ENCODE data around the gene CNTN5. TPM values are rescaled to one million over a fixed set of nuclear protein-coding genes. Genes with fewer than 3 reads are reported as not detected.

Gene CNTN5
- total RNA-seq, 2 experiments from 2014 or later, result not detected

DNA sequence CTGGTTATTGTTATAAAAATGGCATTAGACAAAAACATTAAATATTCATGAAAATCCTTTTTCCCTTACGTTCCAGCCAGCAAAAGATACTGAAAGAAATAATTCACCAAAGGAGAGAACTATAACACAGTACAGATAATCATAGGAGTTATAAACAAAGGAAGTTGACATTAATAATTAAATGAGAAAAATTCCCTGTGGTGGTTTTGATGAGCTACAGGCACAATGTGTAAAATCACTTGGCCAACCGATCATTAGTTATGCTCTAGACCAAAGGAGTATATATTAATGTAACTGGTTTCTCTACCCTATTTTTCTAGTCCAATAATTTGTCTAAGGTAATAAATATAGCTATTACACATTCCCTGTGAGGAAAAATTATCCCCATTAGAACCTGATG, 534.7 kb downstream of the CNTN5 start:
- Mint-ChIP-seq H3K4me3 (no peak overlapping the region), H3K27ac (no peak overlapping the region), H3K27me3 (ENCODE audit: low read depth) (no peaks in the 10 kb centered on the region), H3K4me1 (ENCODE audit: low read depth) (no peaks in the 10 kb centered on the region), H3K9me3 (ENCODE audit: insufficient read depth) (peaks cover 6% of the 10 kb centered on the region), H3K36me3 (ENCODE audit: low read depth) (no peaks in the 10 kb centered on the region)
- ATAC-seq (no peak), DNase-seq (no peak)
- CTCF ChIA-PET, result no interaction called here
- POLR2A ChIA-PET, result no interaction called here

- POLR2A ChIA-PET, result no interaction called here
These were observed 544.6 kb downstream of the CNTN5 start for GRCh38 chr11:99565333-99565732.

GRCh38 chr11:99567334-99567956, 546.7 kb downstream of the CNTN5 start:
- H3K27ac Mint-ChIP-seq, result no peak overlapping the region
- no peaks in the 10 kb centered on the region for H3K4me1 Mint-ChIP-seq (ENCODE audit: low read depth)
- H3K9me3 Mint-ChIP-seq (ENCODE audit: insufficient read depth), result peaks cover 2% of the 10 kb centered on the region
- no peak for DNase-seq
- no peaks in the 10 kb centered on the region for H3K36me3 Mint-ChIP-seq (ENCODE audit: low read depth)
- POLR2A ChIA-PET, result no interaction called here
- H3K27me3 Mint-ChIP-seq (ENCODE audit: low read depth), result no peaks in the 10 kb centered on the region
- H3K4me3 Mint-ChIP-seq, result no peak overlapping the region
- ATAC-seq, result no peak
- CTCF ChIA-PET, result no interaction called here

More at GRCh38 chr11:99565333-99565732, 544.6 kb downstream of the CNTN5 start:
- H3K27ac Mint-ChIP-seq, result no peak overlapping the region
- no peaks in the 10 kb centered on the region for H3K36me3 Mint-ChIP-seq (ENCODE audit: low read depth)
- CTCF ChIA-PET, result no interaction called here
- no peaks in the 10 kb centered on the region for H3K4me1 Mint-ChIP-seq (ENCODE audit: low read depth)
- H3K9me3 Mint-ChIP-seq (ENCODE audit: insufficient read depth), result peaks cover 2% of the 10 kb centered on the region
- ATAC-seq, result no peak
- H3K4me3 Mint-ChIP-seq, result no peak overlapping the region
- H3K27me3 Mint-ChIP-seq (ENCODE audit: low read depth), result no peaks in the 10 kb centered on the region
- no peak for DNase-seq

DNA sequence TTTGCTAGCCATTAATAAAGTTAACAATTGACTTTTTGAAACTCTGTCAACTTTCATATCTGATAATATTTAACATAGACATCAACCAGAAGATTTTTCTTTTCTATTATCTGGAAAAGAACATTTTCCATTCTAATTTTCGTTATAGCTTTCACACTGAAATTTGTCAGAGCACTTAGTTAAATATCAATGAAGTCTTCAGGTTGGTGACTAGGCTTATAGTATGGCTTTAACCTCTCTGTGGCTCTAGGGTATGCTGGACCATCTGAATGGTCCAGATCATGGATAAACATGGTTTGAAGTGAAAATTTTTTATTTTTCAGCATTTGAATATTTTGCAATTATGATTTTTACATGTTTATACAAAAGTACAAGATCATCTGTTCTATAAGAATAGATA, 548.1 kb downstream of the CNTN5 start:
- ChIA-PET CTCF (no interaction called here), POLR2A (no interaction called here)
- Mint-ChIP-seq H3K36me3 (ENCODE audit: low read depth) (no peaks in the 10 kb centered on the region), H3K4me3 (no peak overlapping the region), H3K27ac (no peak overlapping the region), H3K4me1 (ENCODE audit: low read depth) (no peaks in the 10 kb centered on the region), H3K9me3 (ENCODE audit: insufficient read depth) (peaks cover 2% of the 10 kb centered on the region), H3K27me3 (ENCODE audit: low read depth) (no peaks in the 10 kb centered on the region)
- no peak for ATAC-seq
- no peak for DNase-seq

DNA sequence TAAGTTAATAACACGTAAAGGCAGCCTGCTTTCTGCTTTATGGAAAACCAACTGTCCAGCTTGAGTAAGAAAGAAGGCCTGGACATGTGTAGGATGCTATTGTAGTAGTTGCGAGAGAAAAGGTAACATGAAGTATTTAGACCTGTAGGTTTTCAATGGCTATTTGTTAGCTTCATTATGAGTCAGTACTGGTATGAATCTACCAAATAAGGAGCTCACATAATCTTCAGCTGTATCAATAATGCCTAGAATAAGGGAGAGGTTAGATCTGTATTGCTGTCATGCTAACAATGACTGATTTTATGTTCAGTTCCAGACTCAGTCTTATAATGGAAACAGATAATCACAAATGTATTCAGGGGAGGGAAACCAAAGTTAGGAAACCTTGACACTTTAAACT, 550.3 kb downstream of the CNTN5 start:
- H3K36me3 Mint-ChIP-seq (ENCODE audit: low read depth), result no peaks in the 10 kb centered on the region
- H3K4me1 Mint-ChIP-seq (ENCODE audit: low read depth), result no peaks in the 10 kb centered on the region
- H3K4me3 Mint-ChIP-seq, result no peak overlapping the region
- H3K27me3 Mint-ChIP-seq (ENCODE audit: low read depth), result no peaks in the 10 kb centered on the region
- ChIA-PET CTCF (no interaction called here), POLR2A (no interaction called here)
- no peak overlapping the region for H3K27ac Mint-ChIP-seq
- no peak for DNase-seq
- ATAC-seq, result no peak
- H3K9me3 Mint-ChIP-seq (ENCODE audit: insufficient read depth), result peaks cover 17% of the 10 kb centered on the region

DNA sequence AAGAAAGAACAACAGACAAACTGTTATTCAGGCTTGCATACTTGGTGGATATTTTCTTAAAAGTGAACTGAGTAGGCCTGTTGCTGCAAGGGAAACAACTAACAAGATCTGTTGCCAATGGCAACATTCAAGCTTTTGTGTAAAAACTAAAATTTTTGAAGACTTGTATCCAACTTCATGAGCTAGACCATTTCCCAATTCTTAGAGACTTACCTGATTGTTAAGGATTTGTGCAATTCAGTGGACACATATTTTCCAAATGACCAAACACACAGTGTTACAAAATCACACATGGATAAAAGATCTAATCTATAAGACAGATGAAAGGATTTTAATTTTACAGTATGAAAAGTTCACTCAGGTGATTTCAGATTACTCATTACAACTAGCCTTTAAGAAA, 564.1 kb downstream of the CNTN5 start:
- CTCF ChIA-PET, result no interaction called here
- POLR2A ChIA-PET, result no interaction called here
- Mint-ChIP-seq H3K4me3 (no peak overlapping the region), H3K4me1 (ENCODE audit: low read depth) (no peaks in the 10 kb centered on the region), H3K27me3 (ENCODE audit: low read depth) (no peaks in the 10 kb centered on the region), H3K27ac (no peak overlapping the region), H3K9me3 (ENCODE audit: insufficient read depth) (peaks cover 7% of the 10 kb centered on the region), H3K36me3 (ENCODE audit: low read depth) (no peaks in the 10 kb centered on the region)
- DNase-seq (no peak), ATAC-seq (no peak)

DNA sequence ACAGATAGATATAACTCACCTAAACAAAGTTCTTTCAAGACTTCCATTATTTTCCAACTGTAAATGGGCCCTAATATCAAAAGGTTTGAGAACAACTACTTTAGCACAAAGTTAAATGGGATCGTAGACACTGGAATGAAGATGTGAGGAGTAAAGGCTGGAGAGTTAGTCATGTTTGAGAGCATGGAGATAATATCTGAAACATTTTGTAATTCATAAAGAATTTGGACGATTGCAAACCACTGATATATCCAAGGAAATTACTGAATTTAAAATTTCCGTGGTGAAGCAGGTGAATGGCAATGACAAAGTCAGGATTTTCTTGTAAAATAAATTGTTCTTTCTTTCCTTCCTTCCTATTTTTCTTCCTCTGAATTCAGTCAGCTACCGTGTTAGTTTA, 564.9 kb downstream of the CNTN5 start:
- ATAC-seq, result no peak
- Mint-ChIP-seq H3K36me3 (ENCODE audit: low read depth) (no peaks in the 10 kb centered on the region), H3K27me3 (ENCODE audit: low read depth) (no peaks in the 10 kb centered on the region), H3K9me3 (ENCODE audit: insufficient read depth) (peaks cover 7% of the 10 kb centered on the region), H3K4me1 (ENCODE audit: low read depth) (no peaks in the 10 kb centered on the region), H3K27ac (no peak overlapping the region), H3K4me3 (no peak overlapping the region)
- ChIA-PET CTCF (no interaction called here), POLR2A (no interaction called here)
- DNase-seq, result no peak

- ATAC-seq, result no peak
- H3K36me3 Mint-ChIP-seq (ENCODE audit: low read depth), result no peaks in the 10 kb centered on the region
- no peaks in the 10 kb centered on the region for H3K27me3 Mint-ChIP-seq (ENCODE audit: low read depth)
- ChIA-PET POLR2A (no interaction called here), CTCF (no interaction called here)
- H3K9me3 Mint-ChIP-seq (ENCODE audit: insufficient read depth), result peaks cover 14% of the 10 kb centered on the region
- H3K4me1 Mint-ChIP-seq (ENCODE audit: low read depth), result no peaks in the 10 kb centered on the region
- DNase-seq, result no peak
- H3K4me3 Mint-ChIP-seq, result no peak overlapping the region
- H3K27ac Mint-ChIP-seq, result no peak overlapping the region
These were observed 569.0 kb downstream of the CNTN5 start for GRCh38 chr11:99589771-99590170.

DNA sequence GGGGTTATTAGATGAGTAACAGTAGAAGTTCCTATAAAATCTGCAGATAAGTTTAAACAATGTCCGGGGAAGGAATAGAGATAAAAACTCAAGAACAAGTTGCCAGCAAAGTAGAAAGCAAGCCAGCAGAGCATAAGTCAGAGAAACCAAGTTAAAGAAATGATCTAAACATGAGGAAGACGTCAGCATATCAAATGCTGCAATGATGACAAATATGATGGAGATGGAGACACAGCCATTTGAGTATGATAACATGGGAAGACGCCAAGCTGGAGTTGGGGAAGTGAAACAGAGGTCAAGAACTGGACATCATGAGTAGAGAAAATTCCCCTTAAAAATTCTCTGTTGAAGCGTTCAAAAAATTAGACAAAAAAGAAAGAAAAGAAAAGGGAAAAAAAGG, 571.5 kb downstream of the CNTN5 start:
- Mint-ChIP-seq H3K27me3 (ENCODE audit: low read depth) (no peaks in the 10 kb centered on the region), H3K4me1 (ENCODE audit: low read depth) (no peaks in the 10 kb centered on the region), H3K36me3 (ENCODE audit: low read depth) (no peaks in the 10 kb centered on the region), H3K27ac (no peak overlapping the region), H3K9me3 (ENCODE audit: insufficient read depth) (peaks cover 11% of the 10 kb centered on the region), H3K4me3 (no peak overlapping the region)
- CTCF ChIA-PET, result no interaction called here
- POLR2A ChIA-PET, result no interaction called here
- DNase-seq, result no peak
- ATAC-seq, result no peak

DNA sequence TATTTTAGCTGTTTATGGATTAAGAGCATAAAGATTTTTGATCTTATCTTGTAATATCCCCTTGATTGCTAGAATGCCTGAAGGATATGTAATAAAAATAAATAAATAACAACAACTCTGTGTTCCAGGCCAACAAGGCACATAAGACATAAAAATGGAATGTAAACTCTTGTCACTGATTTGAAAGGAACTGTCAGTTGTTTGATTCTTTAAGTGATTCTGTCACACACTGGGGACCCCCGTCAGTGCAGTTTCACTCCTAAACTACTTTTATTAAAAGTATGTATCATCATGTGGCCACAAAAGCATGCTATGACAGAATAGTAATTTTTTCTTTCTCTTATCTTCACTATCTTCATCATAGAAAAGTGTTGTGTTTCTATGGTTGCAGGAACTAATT, 572.4 kb downstream of the CNTN5 start:
- ChIA-PET CTCF (no interaction called here), POLR2A (no interaction called here)
- Mint-ChIP-seq H3K36me3 (ENCODE audit: low read depth) (no peaks in the 10 kb centered on the region), H3K27ac (no peak overlapping the region), H3K27me3 (ENCODE audit: low read depth) (no peaks in the 10 kb centered on the region), H3K4me1 (ENCODE audit: low read depth) (no peaks in the 10 kb centered on the region), H3K4me3 (no peak overlapping the region), H3K9me3 (ENCODE audit: insufficient read depth) (peaks cover 7% of the 10 kb centered on the region)
- no peak for DNase-seq
- ATAC-seq, result no peak

DNA sequence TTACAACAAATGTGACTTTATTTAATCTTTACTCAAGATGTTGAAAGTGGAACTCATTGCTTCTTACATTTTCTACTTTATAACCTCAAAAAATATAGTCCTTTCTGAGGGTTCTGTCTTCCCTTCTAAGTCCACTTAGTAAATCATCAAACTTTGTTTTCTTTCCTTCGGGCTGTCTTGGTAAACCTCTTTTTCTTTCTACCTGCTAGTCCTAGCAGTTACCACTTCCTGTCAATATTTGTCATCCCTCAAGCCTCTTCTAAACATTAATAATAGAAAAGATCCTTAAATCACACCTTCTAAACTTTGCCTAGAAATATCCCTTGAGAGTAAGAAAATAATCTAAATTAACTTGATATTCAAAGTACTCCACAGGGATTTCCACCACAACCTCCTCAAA, 580.4 kb downstream of the CNTN5 start:
- CTCF ChIA-PET, result no interaction called here
- H3K9me3 Mint-ChIP-seq (ENCODE audit: insufficient read depth), result no peaks in the 10 kb centered on the region
- no peak overlapping the region for H3K4me3 Mint-ChIP-seq
- H3K36me3 Mint-ChIP-seq (ENCODE audit: low read depth), result no peaks in the 10 kb centered on the region
- POLR2A ChIA-PET, result no interaction called here
- ATAC-seq (no peak), DNase-seq (no peak)
- H3K27me3 Mint-ChIP-seq (ENCODE audit: low read depth), result no peaks in the 10 kb centered on the region
- no peaks in the 10 kb centered on the region for H3K4me1 Mint-ChIP-seq (ENCODE audit: low read depth)
- no peak overlapping the region for H3K27ac Mint-ChIP-seq

DNA sequence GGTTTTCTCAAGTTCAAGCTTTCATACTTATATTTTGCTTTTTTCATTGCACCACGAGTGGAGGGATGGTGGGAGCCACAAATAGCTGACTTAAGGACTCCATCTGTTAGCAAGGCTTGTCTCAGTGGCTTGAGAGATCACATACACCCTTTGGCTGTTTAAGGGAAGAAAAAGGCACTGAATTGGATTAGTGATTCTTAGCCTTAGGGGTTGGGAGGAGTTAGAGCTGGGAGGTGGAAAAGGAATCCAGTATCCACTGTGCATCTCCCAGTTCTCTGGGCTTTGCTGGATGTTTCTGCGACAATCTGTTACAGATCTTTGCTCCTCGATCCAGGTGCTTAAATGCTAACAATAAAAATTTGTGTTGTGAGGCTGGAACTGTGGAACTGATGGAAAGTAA, 593.6 kb downstream of the CNTN5 start:
- DNase-seq (no peak), ATAC-seq (no peak)
- H3K4me1 Mint-ChIP-seq (ENCODE audit: low read depth), result no peaks in the 10 kb centered on the region
- H3K9me3 Mint-ChIP-seq (ENCODE audit: insufficient read depth), result peaks cover 9% of the 10 kb centered on the region
- H3K27me3 Mint-ChIP-seq (ENCODE audit: low read depth), result no peaks in the 10 kb centered on the region
- H3K27ac Mint-ChIP-seq, result no peak overlapping the region
- H3K36me3 Mint-ChIP-seq (ENCODE audit: low read depth), result no peaks in the 10 kb centered on the region
- ChIA-PET POLR2A (no interaction called here), CTCF (no interaction called here)
- no peak overlapping the region for H3K4me3 Mint-ChIP-seq

- no peak overlapping the region for H3K4me3 Mint-ChIP-seq
- H3K36me3 Mint-ChIP-seq (ENCODE audit: low read depth), result no peaks in the 10 kb centered on the region
- DNase-seq (no peak), ATAC-seq (no peak)
- no peaks in the 10 kb centered on the region for H3K27me3 Mint-ChIP-seq (ENCODE audit: low read depth)
- H3K27ac Mint-ChIP-seq, result no peak overlapping the region
- no peaks in the 10 kb centered on the region for H3K4me1 Mint-ChIP-seq (ENCODE audit: low read depth)
- H3K9me3 Mint-ChIP-seq (ENCODE audit: insufficient read depth), result peaks cover 5% of the 10 kb centered on the region
- POLR2A ChIA-PET, result no interaction called here
- CTCF ChIA-PET, result no interaction called here
These were observed 609.9 kb downstream of the CNTN5 start for GRCh38 chr11:99630629-99631028.

All from activated CD8-positive, alpha-beta T cell treated with anti-CD3 and anti-CD28 coated beads, Interleukin-2, amount 10 ng/mL, durations not matched to agents 7 days and 5 days (primary cell).